HG03066 (cell line): Measurements from ENCODE around the gene MACROD2.

Source experiments
- ATAC-seq: cut with Tn5 transposase; IDR thresholded peaks from one replicate; pipeline ENCODE4 v1.9.1; 2021; ENCODE audit warnings: low read depth; ENCODE audit not compliant: unreplicated experiment

The MACROD2 gene

GRCh38 chr20:14721926-14722452 lies 726.7 kb downstream of the MACROD2 start:
- ATAC-seq, result no peak

- ATAC-seq, result no peak
Observed at GRCh38 chr20:14723614-14724013, 728.3 kb downstream of the MACROD2 start.

- ATAC-seq, result no peak
Observed at GRCh38 chr20:14724036-14724435, 728.7 kb downstream of the MACROD2 start.

GRCh38 chr20:14724468-14724867 lies 729.2 kb downstream of the MACROD2 start:
- no peak for ATAC-seq

GRCh38 chr20:14726591-14726990 lies 731.3 kb downstream of the MACROD2 start:
- ATAC-seq, result no peak

- ATAC-seq, result no peak
Observed at GRCh38 chr20:14727485-14728150, 732.3 kb downstream of the MACROD2 start.

GRCh38 chr20:14729390-14729789 lies 734.1 kb downstream of the MACROD2 start:
- no peak for ATAC-seq

- ATAC-seq, result no peak
Observed at GRCh38 chr20:14732343-14732742, 737.0 kb downstream of the MACROD2 start.

GRCh38 chr20:14732996-14733395 lies 737.7 kb downstream of the MACROD2 start:
- no peak for ATAC-seq

- ATAC-seq, result no peak
Observed at GRCh38 chr20:14740380-14740779, 745.1 kb downstream of the MACROD2 start.

- no peak for ATAC-seq
Observed at GRCh38 chr20:14741616-14742015, 746.3 kb downstream of the MACROD2 start.

- peak; percentile 64 for ATAC-seq
Observed at GRCh38 chr20:14744723-14745122, 749.4 kb downstream of the MACROD2 start.

- no peak for ATAC-seq
Observed at GRCh38 chr20:14745830-14746229, 750.5 kb downstream of the MACROD2 start.

GRCh38 chr20:14751191-14751590 lies 755.9 kb downstream of the MACROD2 start:
- ATAC-seq, result no peak

- ATAC-seq, result no peak
Observed at GRCh38 chr20:14757728-14758127, 762.4 kb downstream of the MACROD2 start.

- no peak for ATAC-seq
Observed at GRCh38 chr20:14758356-14758755, 763.0 kb downstream of the MACROD2 start.

- ATAC-seq, result no peak
Observed at GRCh38 chr20:14759979-14760378, 764.7 kb downstream of the MACROD2 start.

GRCh38 chr20:14761903-14762302 lies 766.6 kb downstream of the MACROD2 start:
- no peak for ATAC-seq

GRCh38 chr20:14764511-14765369 lies 769.4 kb downstream of the MACROD2 start:
- ATAC-seq, result no peak

GRCh38 chr20:14765370-14765701 lies 770.0 kb downstream of the MACROD2 start:
- ATAC-seq, result no peak

- ATAC-seq, result no peak
Observed at GRCh38 chr20:14773486-14773885, 778.2 kb downstream of the MACROD2 start.

- no peak for ATAC-seq
Observed at GRCh38 chr20:14775778-14776177, 780.5 kb downstream of the MACROD2 start.
